IMR-90 (cell line): ENCODE measurements around the gene PHF21B. TPM values are rescaled to one million over a fixed set of nuclear protein-coding genes. Genes with fewer than 3 reads are reported as not detected.

Experiments
- ATAC-seq: fragments of 200-7000 bp; cut with Tn5 transposase; 2 replicates; pipeline ENCODE4 v1.9.1; 2020; ENCODE audit warnings: low read depth, mild to moderate bottlenecking, moderate library complexity
- BruUV-seq: library from RNA; stranded (reverse); fragments of 400-500 nt; replicated peaks from 2 replicates; lab custom pipeline; 2021; lab: Mats Ljungman, UMichigan
- CTCF ChIA-PET: fragments of 300-600 bp; formaldehyde crosslinking; extraction: SDS; loops from one replicate; lab custom pipeline; 2021; ENCODE audit warnings: antibody characterized with exemption; lab: Yijun Ruan, JAX
- POLR2A ChIA-PET: fragments of 300-600 bp; sonication (Branson Sonifier 250); formaldehyde crosslinking; loops from one replicate; lab custom pipeline; 2022; ENCODE audit warnings: antibody characterized with exemption; ENCODE audit not compliant: unreplicated experiment; lab: Charles Lee
- DNase-seq: peaks from one replicate; pipeline ENCODE4 v3.0.0; 2013
- H2AFZ ChIP-seq: replicated peaks from 2 replicates; pipeline ENCODE3; 2013; ENCODE audit warnings: low read length, mild to moderate bottlenecking; ENCODE audit not compliant: poor library complexity
- H2AK5ac ChIP-seq: 2 replicates; pipeline ENCODE4 v1.6.1; 2013; ENCODE audit warnings: low read depth, low read length, inconsistent platforms
- H2AK9ac ChIP-seq: replicated peaks from 2 replicates; pipeline ENCODE3; 2013; ENCODE audit warnings: mild to moderate bottlenecking, low read depth, low read length, moderate library complexity; ENCODE audit not compliant: poor library complexity
- H2BK120ac ChIP-seq: 2 replicates; pipeline ENCODE4 v1.6.1; 2013; ENCODE audit warnings: low read depth, low read length, inconsistent platforms
- H2BK15ac ChIP-seq: 3 replicates; pipeline ENCODE4 v1.6.1; 2013; ENCODE audit warnings: low read depth, low read length, inconsistent platforms
- H2BK20ac ChIP-seq: 2 replicates; pipeline ENCODE4 v1.6.1; 2013; ENCODE audit warnings: low read depth, mild to moderate bottlenecking, inconsistent platforms, low read length, moderate library complexity
- H2BK5ac ChIP-seq: 2 replicates; pipeline ENCODE4 v1.6.1; 2013; ENCODE audit warnings: mild to moderate bottlenecking, low read depth, low read length, inconsistent platforms; ENCODE audit not compliant: poor library complexity, severe bottlenecking
- H3K14ac ChIP-seq: replicated peaks from 2 replicates; pipeline ENCODE4 v1.6.1; 2013; ENCODE audit warnings: low read depth, low read length, inconsistent platforms
- H3K18ac ChIP-seq: 2 replicates; pipeline ENCODE4 v1.6.1; 2013; ENCODE audit warnings: low read depth, low read length, control low read depth
- H3K23ac ChIP-seq: 2 replicates; pipeline ENCODE4 v1.6.1; 2013; ENCODE audit warnings: low read depth, low read length, inconsistent platforms
- H3K27ac ChIP-seq: 2 replicates; pipeline ENCODE4 v1.5.1; 2013; ENCODE audit warnings: mild to moderate bottlenecking, control low read depth, low read length; ENCODE audit not compliant: insufficient read depth
- H3K27me3 ChIP-seq: 2 replicates; pipeline ENCODE4 v1.6.1; 2013; ENCODE audit warnings: low read length; ENCODE audit not compliant: control insufficient read depth, insufficient read depth
- H3K36me3 ChIP-seq: 2 replicates; pipeline ENCODE4 v1.6.1; 2013; ENCODE audit warnings: low read length, mixed read lengths; ENCODE audit not compliant: control insufficient read depth, insufficient read depth
- H3K4ac ChIP-seq: 2 replicates; pipeline ENCODE4 v1.6.1; 2013; ENCODE audit warnings: low read depth, low read length, inconsistent platforms
- H3K4me1 ChIP-seq: 2 replicates; pipeline ENCODE4 v1.6.1; 2013; ENCODE audit warnings: low read length, mixed read lengths; ENCODE audit not compliant: control insufficient read depth, insufficient read depth
- H3K4me2 ChIP-seq: 2 replicates; pipeline ENCODE4 v1.6.1; 2013; ENCODE audit warnings: low read depth, mild to moderate bottlenecking, control low read depth, low read length, moderate library complexity
- H3K4me3 ChIP-seq: 2 replicates; pipeline ENCODE4 v1.5.1; 2013; ENCODE audit warnings: low read depth, mild to moderate bottlenecking, control low read depth, low read length, moderate library complexity; ENCODE audit not compliant: insufficient read depth
- H3K56ac ChIP-seq: 2 replicates; pipeline ENCODE4 v1.6.1; 2013; ENCODE audit warnings: low read length, inconsistent platforms; ENCODE audit not compliant: insufficient read depth; ENCODE audit errors: extremely low read depth
- H3K79me1 ChIP-seq, 2 experiments: 2 replicates each; pipeline ENCODE4 v1.6.1; 2013; ENCODE audit warnings: low read length in 2 of 2, inconsistent platforms in 1 of 2, low read depth in 1 of 2
- H3K9ac ChIP-seq: 2 replicates; pipeline ENCODE4 v1.6.1; 2013; ENCODE audit warnings: low read depth, low read length, control low read depth
- H3K9me1 ChIP-seq: 2 replicates; pipeline ENCODE4 v1.6.1; 2013; ENCODE audit warnings: low read length, inconsistent platforms; ENCODE audit not compliant: insufficient read depth
- H3K9me3 ChIP-seq: 2 replicates; pipeline ENCODE4 v1.6.1; 2013; ENCODE audit warnings: low read length; ENCODE audit not compliant: control insufficient read depth, insufficient read depth
- H4K20me1 ChIP-seq: 2 replicates; pipeline ENCODE4 v1.6.1; 2013; ENCODE audit warnings: low read length, inconsistent platforms; ENCODE audit not compliant: insufficient read depth
- H4K5ac ChIP-seq: 2 replicates; pipeline ENCODE4 v1.6.1; 2013; ENCODE audit warnings: mild to moderate bottlenecking, low read depth, low read length, control low read depth
- H4K8ac ChIP-seq, 2 experiments: 2 replicates each; pipeline ENCODE4 v1.6.1; 2013; ENCODE audit warnings: low read depth in 2 of 2, low read length in 2 of 2, control low read depth in 1 of 2, inconsistent platforms in 1 of 2
- H4K91ac ChIP-seq: 2 replicates; pipeline ENCODE4 v1.6.1; 2013; ENCODE audit warnings: low read depth, low read length, inconsistent platforms; ENCODE audit not compliant: insufficient read depth
- CEBPB ChIP-seq: IDR thresholded peaks from 2 replicates; pipeline ENCODE4 v1.6.1; 2012; ENCODE audit warnings: low read depth, low read length, improper control_type of control experiment
- MAFK ChIP-seq: IDR thresholded peaks from 2 replicates; pipeline ENCODE4 v1.6.1; 2012; ENCODE audit warnings: low read depth, low read length, improper control_type of control experiment
- MAZ ChIP-seq: IDR thresholded peaks from 2 replicates; pipeline ENCODE4 v1.6.1; 2012; ENCODE audit warnings: low read depth, mild to moderate bottlenecking, low read length, improper control_type of control experiment, moderate library complexity, borderline replicate concordance
- WGBS, 2 experiments: methylation state at CpG; one replicate each; pipeline versions ENCODE4 v1.1.5 to v1.1.7; 2013; ENCODE audit warnings: missing lambda C conversion rate in 2 of 2; ENCODE audit not compliant: insufficient read length in 1 of 2; ENCODE audit errors: extremely low coverage in 2 of 2; 5-methylcytosine and 5-hydroxymethylcytosine counted together
- dilution Hi-C: fragments of 300-500 bp; cut with HindIII; formaldehyde crosslinking; loops from one replicate; pipeline ENCODE4 v1.14.3; 2018; ENCODE audit warnings: low sequenced_read_pairs; ENCODE audit not compliant: unreplicated experiment
- in situ Hi-C: fragments of 300-500 bp; cut with MboI; formaldehyde crosslinking; loops from 3 replicates; pipeline ENCODE4 v1.14.3; 2019; ENCODE audit warnings: low sequenced_read_pairs, inconsistent platforms, mixed read lengths
- intact Hi-C: fragments of 100-400 bp; cut with micrococcal nuclease; formaldehyde crosslinking; loops from 2 replicates; pipeline ENCODE4 v1.10.0; 2022
- polyA plus RNA-seq, 3 experiments: library from polyadenylated mRNA; depleted of rRNA; stranded (reverse); fragments of >200 nt; gene quantifications; 2 replicates each; pipeline ENCODE4 v1.2.3, GENCODE V29; 2012; ENCODE audit warnings: low replicate concordance in 1 of 3
- total RNA-seq: library from RNA; depleted of rRNA; stranded (reverse); fragments of >200 nt; gene quantifications from 2 replicates; pipeline ENCODE4 v1.2.3, GENCODE V29; 2012

Gene PHF21B
- total and polyA plus RNA-seq, 2 of the 4 experiments (the other 2 are of a cell fraction): 0.02 TPM; not detected in 1

DNA sequence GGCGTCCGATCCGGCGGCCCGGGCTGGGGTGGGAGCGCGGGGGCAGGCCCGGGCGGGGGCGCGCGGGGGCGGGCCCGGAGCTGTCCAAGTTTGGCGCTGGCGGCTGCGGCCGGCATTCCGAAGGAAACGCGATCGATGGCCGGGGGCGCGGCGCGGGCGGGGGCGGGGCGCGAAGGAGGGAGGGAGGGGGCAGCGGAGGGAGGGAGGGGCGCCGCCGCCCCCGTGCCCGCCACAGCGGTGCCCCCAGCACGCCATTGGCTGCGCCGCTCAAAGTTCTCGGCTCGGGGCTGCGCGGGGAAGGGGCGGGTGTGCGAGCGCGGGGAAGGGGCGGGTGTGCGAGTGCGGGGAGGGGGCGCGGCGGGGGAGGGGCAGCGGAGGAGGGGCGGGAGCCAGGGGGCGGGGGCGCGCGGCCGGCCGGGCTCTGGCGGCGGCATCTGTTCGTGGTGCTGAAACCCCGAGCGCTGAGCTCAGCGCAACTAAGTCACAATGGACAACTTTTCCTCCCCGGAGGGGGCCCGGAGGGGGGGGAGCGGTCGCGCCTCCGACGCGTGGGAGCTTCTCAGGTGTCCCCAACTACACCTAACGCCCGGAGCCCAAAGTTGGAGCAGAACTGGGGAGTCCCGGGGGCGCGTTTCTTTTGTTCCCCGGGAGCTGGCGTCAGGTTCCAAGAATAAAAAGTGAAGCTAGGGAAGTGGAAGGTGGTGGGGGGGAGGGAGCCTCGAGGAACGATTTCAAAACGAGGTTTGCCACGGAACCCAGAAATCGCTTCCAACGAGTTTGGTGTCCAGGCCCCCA, 2.2 kb downstream of the PHF21B start:
- dilution Hi-C loops: no loop called here

More for the DNA sequence above, 2.2 kb downstream of the PHF21B start:
- DNase-seq (peak; percentile 27), ATAC-seq (peak; percentile 55)
- Histone ChIP-seq H3K79me1 (no peaks in the 10 kb centered on the region), H3K23ac (no peak overlapping the region), H3K9me1 (no peaks in the 10 kb centered on the region), H3K4me1 (no peaks in the 10 kb centered on the region; the same call in 1 of the 2 replicates), H4K91ac (no peak overlapping the region), H2BK5ac (no peak overlapping the region), H2AK5ac (no peak overlapping the region), H4K8ac (no peak overlapping the region), H2BK120ac (no peak overlapping the region), H3K9ac (no peak overlapping the region), H3K14ac (no peak overlapping the region), H3K36me3 (no peaks in the 10 kb centered on the region), H3K18ac (no peak overlapping the region), H3K9me3 (no peaks in the 10 kb centered on the region), H3K4me2 (no peak overlapping the region; the same call in 1 of the 2 replicates), H3K4me3 (no peak overlapping the region; the same call in 1 of the 2 replicates), H3K4ac (no peak overlapping the region), H2AFZ (no peak overlapping the region), H4K5ac (no peak overlapping the region), H4K20me1 (no peaks in the 10 kb centered on the region), H2BK15ac (no peak overlapping the region), H2AK9ac (no peak overlapping the region), H3K27me3 (peaks cover 71% of the 10 kb centered on the region), H3K27ac (no peak overlapping the region), H2BK20ac (no peak overlapping the region), H3K56ac (no peak overlapping the region)
- WGBS, 2 experiments: 3% methylated on average over 5 of the region's 90 CpGs; no CpG with 5 or more reads in 1 of the 2 experiments
- no TSS peak for BruUV-seq
- ChIA-PET CTCF (no interaction called here), POLR2A (no interaction called here)
- TF ChIP-seq CEBPB (no peak), MAZ (peak; percentile 36; the same call in 1 of the 2 replicates), MAFK (peak; percentile 9; the same call in 1 of the 2 replicates)
- in situ Hi-C loops: no loop called here
- intact Hi-C loops: no loop called here
